C4-2B (cell line): ENCODE measurements around the gene GSDMA.
"Not testable (repeated sequence)": the region's sequence is repeated elsewhere in the genome, so short reads cannot be mapped to it uniquely, and the experiment has no call there.

Experiments used
- H3K27ac ChIP-seq: fragments of 450-650 bp; 2 replicates; pipeline ENCODE4 v1.5.1; 2017
- ZFX ChIP-seq: fragments of 450-650 bp; IDR thresholded peaks from 2 replicates; pipeline ENCODE4 v1.6.1; 2017
- TF ChIP-seq, protein P1 (sequence below): fragments of 450-650 bp; conservative IDR thresholded peaks from 2 replicates; pipeline ENCODE4 v1.5.1; 2017; ENCODE audit warnings: mild to moderate bottlenecking

Gene GSDMA

DNA sequence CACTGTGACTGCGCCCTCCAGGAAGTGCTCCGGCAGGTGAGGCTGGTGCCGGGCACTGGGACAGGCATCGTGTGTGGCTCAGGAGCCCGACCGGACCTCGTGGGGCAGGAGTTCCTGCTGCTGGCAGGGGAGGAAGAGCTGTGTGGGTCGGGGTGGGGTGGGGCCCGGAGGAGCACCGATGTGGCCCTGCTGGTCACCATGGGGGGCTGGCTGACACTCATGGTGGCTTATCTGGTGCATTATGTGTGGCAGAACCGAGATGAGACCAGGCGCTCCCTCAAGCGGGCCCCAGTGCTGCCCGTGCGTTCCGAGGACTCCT, 18.5 kb upstream of the GSDMA start:
- no peak for TF ChIP-seq ZFX
- TF ChIP-seq, protein P1, sequence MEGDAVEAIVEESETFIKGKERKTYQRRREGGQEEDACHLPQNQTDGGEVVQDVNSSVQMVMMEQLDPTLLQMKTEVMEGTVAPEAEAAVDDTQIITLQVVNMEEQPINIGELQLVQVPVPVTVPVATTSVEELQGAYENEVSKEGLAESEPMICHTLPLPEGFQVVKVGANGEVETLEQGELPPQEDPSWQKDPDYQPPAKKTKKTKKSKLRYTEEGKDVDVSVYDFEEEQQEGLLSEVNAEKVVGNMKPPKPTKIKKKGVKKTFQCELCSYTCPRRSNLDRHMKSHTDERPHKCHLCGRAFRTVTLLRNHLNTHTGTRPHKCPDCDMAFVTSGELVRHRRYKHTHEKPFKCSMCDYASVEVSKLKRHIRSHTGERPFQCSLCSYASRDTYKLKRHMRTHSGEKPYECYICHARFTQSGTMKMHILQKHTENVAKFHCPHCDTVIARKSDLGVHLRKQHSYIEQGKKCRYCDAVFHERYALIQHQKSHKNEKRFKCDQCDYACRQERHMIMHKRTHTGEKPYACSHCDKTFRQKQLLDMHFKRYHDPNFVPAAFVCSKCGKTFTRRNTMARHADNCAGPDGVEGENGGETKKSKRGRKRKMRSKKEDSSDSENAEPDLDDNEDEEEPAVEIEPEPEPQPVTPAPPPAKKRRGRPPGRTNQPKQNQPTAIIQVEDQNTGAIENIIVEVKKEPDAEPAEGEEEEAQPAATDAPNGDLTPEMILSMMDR: no peak
- H3K27ac ChIP-seq: no peak overlapping the region

DNA sequence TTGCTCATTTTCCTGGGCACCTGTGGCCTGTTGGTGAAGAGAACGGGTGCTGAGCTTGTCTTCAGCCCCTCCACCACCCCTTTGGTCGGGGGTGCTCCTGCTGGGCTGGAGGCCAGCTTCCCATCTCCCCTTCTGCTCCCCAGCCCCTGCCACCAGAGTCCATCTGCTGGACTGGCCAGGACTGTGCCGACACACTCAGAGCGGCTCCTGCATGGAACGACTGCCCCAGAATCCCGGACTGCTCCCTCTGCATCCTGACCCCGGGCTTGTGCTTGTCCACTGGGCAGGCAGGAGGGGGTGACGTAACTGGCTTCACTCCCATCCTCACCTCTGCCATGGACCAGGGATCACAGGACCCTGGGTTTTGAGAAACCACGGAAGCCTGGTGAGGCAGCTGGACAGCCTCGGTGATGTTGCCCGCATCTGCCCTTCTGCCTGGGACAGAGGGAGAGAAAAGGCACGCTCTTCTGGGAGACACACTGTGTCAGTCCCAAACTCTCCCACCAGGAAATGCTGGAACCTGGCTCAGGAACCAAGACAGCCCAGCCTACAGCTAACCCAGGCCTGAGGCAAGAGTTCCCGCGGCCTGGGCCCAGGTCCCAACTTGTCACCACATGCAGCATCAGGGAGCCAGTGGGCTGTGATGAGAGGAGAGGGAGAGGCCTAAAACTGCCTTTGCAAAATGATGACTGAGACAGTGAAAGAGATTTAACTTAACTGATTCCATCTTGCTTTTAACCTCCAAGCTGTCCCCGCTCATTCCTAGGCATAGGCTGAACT, 16.1 kb upstream of the GSDMA start:
- no peak overlapping the region for H3K27ac ChIP-seq
- TF ChIP-seq ZFX: no peak
- TF ChIP-seq, protein P1: no peak

DNA sequence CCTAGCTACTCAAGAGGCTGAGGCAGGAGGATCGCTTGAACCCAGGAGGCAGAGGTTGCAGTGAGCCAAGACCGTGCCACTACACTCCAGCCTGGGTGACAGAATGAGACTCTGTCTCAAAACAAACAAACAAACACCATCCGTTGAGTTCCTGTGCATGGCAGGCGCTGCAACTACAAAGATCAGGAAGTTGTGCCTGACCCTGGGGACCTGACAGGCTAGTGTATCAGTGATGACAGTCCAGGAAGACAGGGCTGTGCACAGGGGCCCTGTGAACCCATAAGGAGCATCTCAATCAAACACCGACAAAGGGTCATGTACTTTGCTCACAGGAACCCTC, 14.3 kb upstream of the GSDMA start:
- not testable (repeated sequence) for H3K27ac ChIP-seq

DNA sequence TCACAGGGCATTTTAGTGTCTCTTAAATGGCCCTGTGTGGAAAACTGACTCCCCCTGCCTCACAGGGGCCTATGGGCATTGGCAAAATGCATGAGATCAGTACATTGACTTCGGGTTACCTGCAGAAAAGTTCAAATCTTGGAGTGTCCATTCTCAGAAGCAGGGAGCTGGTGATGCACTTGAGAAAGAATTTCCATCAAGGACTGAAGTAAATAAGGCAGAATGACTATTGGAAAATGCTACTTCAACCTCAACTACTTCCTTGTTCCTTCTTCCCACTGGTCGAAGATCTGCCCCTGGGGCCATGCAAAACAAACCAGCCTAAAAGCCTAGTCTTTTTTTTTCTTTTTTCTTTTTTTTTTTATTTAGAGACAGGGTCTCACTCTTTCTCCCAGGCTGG, 13.8 kb upstream of the GSDMA start:
- no peak for TF ChIP-seq ZFX
- TF ChIP-seq, protein P1: no peak
- H3K27ac ChIP-seq: no peak overlapping the region

DNA sequence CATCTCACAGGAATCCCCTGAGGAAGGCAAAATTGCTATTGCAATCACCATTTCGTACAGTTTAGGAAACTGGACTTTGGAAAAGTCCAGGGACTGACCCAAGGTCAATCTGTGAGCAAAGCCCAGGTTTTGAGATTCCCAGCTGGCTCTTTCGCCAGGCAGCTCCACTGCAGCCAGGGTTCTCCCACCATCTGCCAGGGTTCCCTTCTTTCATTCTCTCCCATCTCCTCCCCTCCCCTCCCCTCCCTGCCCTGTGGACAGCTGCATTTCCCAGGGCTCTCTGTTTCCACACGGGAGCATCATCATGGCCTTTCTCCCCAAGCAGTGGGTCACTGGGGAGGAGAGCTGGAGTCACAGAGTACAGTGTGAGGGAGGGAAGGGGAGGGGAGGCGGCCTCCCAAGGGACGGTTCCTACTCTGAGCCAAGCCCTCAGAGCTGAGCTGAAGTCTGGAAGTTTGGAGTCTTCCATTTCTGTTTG, 11.9 kb upstream of the GSDMA start:
- TF ChIP-seq ZFX: no peak
- TF ChIP-seq, protein P1: no peak
- no peak overlapping the region for H3K27ac ChIP-seq

DNA sequence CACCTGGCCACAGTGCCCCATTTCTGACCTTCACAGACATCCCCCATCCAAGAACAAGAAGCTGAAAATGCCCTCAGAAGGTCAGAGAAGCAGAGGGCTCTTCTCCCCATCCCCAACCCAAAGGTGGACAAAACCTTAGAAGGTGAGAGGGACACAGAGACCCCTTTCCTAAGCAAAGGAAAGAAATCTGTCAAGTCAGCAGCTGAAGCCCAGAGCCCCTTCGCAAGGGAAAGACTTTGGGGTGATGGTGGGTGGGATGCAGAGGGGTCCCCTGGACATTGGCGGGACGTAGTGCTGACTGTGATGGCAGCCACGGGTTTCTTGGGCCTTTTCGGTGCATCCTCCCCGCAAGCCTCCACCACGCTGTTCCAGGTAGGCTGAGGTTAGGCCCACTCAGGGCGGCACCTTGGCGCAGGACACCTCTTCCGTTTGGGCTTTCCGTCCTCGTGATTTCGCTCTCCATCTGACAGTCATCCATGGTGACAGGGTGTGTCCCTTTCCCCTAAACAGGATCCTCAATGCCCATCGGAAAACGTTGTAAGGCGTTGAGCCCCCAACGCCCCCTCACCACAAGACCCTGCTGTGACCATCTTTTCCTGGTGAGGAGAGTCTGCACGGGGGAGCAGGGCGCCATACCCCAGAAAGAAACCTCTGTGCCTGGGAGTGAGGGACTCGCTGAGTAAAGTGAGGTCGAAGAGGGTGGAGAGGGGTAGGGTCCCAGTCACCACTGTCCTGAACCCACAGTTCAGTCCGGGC, 10.7 kb upstream of the GSDMA start:
- TF ChIP-seq ZFX: no peak
- TF ChIP-seq, protein P1: no peak
- peak overlapping the region; percentile 38; the same call in 1 of the 2 replicates for H3K27ac ChIP-seq

DNA sequence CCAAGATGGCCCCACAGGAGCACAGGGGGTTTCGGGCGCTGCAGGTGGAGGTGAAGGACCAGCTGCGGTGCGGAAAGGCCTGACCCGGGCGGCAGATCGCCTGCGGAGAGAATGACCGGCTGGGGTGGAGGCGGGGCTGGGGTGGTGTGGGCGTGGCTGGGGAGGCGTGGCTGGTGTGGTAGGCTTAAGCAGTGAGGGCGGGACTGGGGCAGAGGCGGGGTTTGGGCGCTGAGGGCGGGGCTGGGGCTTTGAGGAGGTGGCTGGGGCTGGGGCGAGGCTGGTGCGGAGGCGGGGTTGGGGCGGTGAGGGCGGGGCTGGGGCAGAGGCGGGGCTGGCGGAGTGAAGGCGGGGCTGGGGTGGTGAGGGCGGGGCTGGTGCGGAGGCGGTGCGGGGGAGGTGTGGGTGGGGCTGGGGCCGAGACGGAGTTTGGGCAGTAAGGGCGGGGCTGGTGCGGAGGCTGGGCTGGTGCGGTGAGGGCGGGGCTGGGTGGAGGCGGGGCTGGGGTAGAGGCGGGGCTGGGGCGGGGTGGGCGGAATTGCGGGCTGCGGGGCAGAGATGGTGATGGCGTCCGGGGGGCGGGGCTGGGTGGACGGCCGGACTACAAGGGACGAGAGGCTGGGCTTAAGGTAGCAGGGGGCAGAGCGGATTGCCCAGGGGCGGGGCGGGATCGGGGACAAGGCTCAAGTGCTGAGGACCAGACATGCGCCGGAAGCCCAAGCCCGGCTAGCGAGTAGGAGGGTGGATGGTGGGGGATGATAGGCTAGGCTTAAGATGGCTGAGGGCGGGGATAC, 9.9 kb upstream of the GSDMA start:
- TF ChIP-seq, protein P1: no peak
- no peak for TF ChIP-seq ZFX
- peak overlapping the region; percentile 38 for H3K27ac ChIP-seq
